ENCODE measurements around the gene MAPK1.
"Not testable (repeated sequence)": the region's sequence is repeated elsewhere in the genome, so short reads cannot be mapped to it uniquely, and the experiment has no call there.

DNA sequence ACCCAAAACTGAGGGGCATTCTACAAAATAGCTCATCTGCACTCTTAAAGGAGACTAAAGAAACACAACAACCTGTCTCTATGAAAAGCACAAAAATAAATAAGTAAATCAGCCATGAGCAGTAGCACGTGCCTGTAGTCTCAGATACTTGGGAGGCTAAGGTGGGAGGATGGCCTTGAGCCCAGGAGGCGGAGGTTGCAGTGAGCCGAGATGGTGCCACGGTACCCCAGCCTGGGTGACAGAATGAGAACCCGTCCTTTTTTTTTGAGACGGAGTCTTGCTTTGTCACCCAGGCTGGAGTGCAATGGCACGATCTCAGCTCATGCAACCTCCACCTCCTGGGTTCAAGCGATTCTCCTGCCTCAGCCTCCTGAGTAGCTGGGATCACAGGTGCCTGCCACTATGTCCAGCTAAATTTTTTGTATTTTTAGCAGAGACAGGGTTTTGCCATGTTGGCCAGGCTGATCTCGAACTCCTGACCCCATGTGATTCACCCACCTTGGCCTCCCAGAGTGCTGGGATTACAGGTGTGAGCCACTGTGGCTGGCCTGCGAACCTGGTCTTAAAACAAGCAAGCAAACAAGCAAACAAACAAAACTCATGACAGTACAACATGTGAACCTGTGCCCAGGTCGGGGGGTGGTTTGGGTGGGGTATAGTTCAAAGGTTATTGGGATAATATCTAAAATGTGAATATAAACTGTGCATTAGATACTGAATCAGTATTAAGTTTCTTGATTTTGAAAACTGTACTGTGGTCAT, 76.4 kb downstream of the MAPK1 start:
- TF ChIP-seq, protein P1, sequence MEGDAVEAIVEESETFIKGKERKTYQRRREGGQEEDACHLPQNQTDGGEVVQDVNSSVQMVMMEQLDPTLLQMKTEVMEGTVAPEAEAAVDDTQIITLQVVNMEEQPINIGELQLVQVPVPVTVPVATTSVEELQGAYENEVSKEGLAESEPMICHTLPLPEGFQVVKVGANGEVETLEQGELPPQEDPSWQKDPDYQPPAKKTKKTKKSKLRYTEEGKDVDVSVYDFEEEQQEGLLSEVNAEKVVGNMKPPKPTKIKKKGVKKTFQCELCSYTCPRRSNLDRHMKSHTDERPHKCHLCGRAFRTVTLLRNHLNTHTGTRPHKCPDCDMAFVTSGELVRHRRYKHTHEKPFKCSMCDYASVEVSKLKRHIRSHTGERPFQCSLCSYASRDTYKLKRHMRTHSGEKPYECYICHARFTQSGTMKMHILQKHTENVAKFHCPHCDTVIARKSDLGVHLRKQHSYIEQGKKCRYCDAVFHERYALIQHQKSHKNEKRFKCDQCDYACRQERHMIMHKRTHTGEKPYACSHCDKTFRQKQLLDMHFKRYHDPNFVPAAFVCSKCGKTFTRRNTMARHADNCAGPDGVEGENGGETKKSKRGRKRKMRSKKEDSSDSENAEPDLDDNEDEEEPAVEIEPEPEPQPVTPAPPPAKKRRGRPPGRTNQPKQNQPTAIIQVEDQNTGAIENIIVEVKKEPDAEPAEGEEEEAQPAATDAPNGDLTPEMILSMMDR (conservative IDR thresholded peaks at IDR 0.05): not testable (repeated sequence)
- not testable (repeated sequence) for TF ChIP-seq ZFX (IDR thresholded peaks at IDR 0.05)
